Cardiac muscle cell (in vitro differentiated cells and primary cell): ENCODE data around the gene CNOT11. TPM values are rescaled to one million over a fixed set of nuclear protein-coding genes. Genes with fewer than 3 reads are reported as not detected.

Experiments used
- polyA plus RNA-seq: library from polyadenylated mRNA; unstranded; fragments of >200 nt; fragmentation: Nextera tagmentation; extraction: Ambion mirVana; gene quantifications from 2 replicates; pipeline ENCODE4 v1.2.1, GENCODE V29; 2016
- total RNA-seq: library from RNA; depleted of rRNA; stranded (reverse); fragments of >200 nt; gene quantifications from 2 replicates; pipeline ENCODE4 v1.2.3, GENCODE V29; 2016

The CNOT11 gene
- total and polyA plus RNA-seq, 2 experiments from 2014 or later: 51.4 to 78.0 TPM

Other genes with a start within 250 kb of the CNOT11 start
- 19.9 and 23.2 TPM in 2 replicates for gene TBC1D8, start 101.5 kb upstream of the CNOT11 start, total RNA-seq
- 15.2 and 25.6 TPM in 2 replicates for gene TBC1D8, start 101.5 kb upstream of the CNOT11 start, polyA plus RNA-seq
- 34.4 and 69.9 TPM in 2 replicates for gene RNF149, start 55.8 kb downstream of the CNOT11 start, total RNA-seq
- 44.4 and 82.9 TPM in 2 replicates for gene RNF149, start 55.8 kb downstream of the CNOT11 start, polyA plus RNA-seq
- 4.3 and 4.9 TPM in 2 replicates for gene CREG2, start 134.6 kb downstream of the CNOT11 start, total RNA-seq
- gene CREG2, start 134.6 kb downstream of the CNOT11 start, polyA plus RNA-seq: 2.2 and 4.1 TPM in 2 replicates
- 0.12 TPM in 1 of 2 replicates, not detected in the other for gene RFX8, start 222.2 kb downstream of the CNOT11 start, total RNA-seq
- gene RFX8, start 222.2 kb downstream of the CNOT11 start, polyA plus RNA-seq: not detected in 2 replicates